Stimulated activated CD8-positive, alpha-beta memory T cell treated with anti-CD3 and anti-CD28 coated beads, Interleukin-15, amount 100 ng/mL, for 1 hour (primary cell): ENCODE data around the gene L3MBTL2.

Experiments
- DNase-seq: peaks from one replicate; pipeline ENCODE4 v3.0.0-alpha.2; 2020; ENCODE audit warnings: low read depth

L3MBTL2 gene

DNA sequence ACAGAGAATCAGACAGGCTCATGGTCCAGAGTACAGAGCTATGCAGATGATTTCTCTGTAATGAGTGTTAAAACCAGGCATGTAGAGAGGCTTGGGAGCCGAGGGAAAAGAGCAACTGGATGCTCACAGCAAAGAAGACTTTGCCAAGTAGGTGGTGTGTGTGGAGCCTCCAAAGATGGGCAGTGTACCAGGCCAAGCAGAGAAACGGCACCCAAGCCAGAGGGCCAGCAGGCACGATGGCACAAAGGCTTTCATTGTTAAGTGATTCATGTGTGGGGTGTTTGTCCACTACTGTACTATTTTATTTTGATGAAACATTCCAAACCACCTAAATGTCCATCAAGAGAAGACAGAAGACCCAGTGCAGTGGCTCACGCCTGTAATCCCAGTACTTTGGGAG, 69.7 kb downstream of the L3MBTL2 start:
- DNase-seq: no peak

DNA sequence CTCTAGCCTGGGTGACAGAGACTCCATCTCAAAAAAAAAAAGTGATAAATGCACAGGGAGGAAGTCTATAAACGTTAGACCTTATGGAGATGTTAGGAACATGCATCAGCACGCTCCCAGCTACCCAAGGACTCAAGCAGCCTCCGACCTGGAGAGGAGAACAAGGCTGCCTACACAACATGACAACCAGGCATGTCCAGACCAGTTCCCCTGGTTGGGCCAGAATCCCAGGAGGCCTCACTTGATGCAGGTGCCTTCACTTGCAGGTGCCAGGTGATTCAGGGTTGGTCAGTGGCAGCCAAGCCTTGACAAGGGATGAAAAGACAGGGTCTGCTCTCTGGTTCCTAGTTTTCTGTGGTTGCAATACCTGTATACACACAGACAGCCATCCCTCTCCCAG, 75.0 kb downstream of the L3MBTL2 start:
- no peak for DNase-seq

DNA sequence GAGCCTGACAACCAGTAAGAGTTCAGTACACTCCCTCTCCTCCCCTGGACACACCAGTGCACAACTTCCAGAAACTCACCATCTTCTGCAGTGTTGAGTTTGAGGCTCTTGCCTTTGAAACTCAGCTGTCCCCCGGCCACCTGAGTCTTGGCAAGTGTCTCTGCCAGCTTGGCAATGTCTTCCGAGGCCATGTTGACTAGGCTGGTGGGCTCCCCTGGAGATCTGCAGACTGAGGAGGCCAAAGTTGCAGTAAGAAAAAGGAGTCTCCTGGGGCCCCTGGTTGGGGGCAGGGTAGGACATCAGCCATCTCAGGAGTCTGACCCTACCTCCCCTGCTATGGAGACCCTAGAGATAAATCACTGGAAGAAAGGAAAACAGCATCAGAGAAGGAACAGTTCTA, 75.7 kb downstream of the L3MBTL2 start:
- DNase-seq: no peak
